GM12892 (cell line): ENCODE measurements around the gene AHNAK2.
"Not testable (repeated sequence)": the region's sequence is repeated elsewhere in the genome, so short reads cannot be mapped to it uniquely, and the experiment has no call there.

ENCODE experiments used
- POLR2A ChIP-seq: IDR thresholded peaks from 2 replicates; pipeline ENCODE4 v1.6.1; 2011; ENCODE audit warnings: low read depth, low read length, control low read depth
- TAF1 ChIP-seq: IDR thresholded peaks from 2 replicates; pipeline ENCODE4 v1.6.1; 2011; ENCODE audit warnings: low read depth, mild to moderate bottlenecking, control low read depth, low read length, borderline replicate concordance

DNA sequence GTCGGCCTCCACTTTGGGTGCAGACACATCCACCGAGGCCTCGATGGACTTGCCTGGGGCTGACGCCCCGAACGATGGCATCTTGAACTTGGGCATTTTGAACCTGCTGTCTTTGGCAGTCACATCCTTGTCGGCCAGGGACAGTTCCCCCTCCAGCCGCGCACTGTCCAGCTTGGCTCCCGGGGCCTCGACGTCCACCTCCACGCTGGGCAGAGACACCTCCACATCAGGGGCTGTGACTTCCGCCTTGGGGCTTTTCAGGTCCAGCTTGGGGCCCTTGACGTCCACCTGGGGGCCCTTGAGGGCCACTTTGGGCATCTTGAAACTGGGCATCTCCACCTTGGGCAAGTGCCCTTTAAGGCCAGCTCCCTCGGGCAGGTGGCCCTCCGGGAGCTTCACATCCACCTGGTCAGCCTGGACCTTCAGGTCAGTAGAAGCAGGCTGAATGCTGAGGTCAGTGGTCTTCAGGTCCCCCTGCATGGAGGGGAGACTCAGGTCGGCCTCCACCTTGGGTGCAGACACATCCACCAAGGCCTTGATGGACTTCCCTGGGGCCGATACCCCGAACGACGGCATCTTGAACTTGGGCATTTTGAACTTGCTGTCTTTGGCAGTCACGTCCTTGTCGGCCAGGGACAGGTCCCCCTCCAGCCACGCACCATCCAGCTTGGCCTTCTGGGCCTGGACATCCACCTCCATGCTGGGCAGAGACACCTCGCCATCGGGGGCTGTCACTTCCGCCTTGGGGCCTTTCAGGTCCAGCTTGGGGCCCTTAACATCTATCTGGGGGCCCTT, 26.1 kb downstream of the AHNAK2 start:
- TF ChIP-seq POLR2A, TAF1: not testable (repeated sequence)
